ENCODE results near the gene SLC12A6. TPM values are rescaled to one million over a fixed set of nuclear protein-coding genes. Genes with fewer than 3 reads are reported as not detected.
"Not testable (repeated sequence)": the region's sequence is repeated elsewhere in the genome, so short reads cannot be mapped to it uniquely, and the experiment has no call there.

SLC12A6 gene
- total RNA-seq, 1 donor from 2014 or later, result 39.5 TPM

DNA sequence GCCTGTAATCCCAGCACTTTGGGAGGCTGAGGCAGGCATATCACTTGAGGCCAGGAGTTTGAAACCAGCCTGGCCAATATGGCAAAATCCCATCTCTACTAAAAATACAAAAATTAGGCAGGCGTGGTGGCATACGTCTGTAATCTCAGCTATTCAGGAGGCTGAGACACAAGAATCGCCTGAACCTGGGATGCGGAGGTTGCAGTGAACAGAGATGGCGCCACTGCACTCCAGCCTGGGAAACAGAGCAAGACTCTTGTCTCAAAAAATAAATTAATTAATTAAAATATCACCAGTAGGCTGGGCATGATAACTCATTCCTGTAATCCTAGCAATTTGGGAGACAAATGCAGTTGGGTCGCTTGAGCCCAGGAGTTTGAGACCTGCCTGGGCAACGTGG is 144.3 kb downstream of the SLC12A6 start:
- DNase-seq, result not testable (repeated sequence)

DNA sequence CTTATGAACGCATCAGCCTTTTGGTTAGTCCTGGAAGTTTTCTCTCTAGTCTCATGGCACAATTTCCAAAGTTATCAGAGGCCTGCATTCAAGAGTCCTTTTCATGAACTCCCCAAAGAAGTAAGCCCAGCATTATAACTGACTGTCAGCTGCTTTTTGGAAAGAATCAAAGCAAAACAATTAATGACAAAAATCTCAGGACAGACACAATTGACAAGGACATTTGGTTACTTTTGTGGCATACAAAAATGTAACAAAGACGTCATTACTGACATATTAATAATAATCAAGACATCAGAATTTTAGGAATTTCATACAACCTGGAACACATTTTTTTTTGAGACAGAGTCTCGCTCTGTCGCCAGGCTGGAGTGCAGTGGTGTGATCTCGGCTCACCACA is 148.9 kb downstream of the SLC12A6 start:
- no peak for DNase-seq

DNA sequence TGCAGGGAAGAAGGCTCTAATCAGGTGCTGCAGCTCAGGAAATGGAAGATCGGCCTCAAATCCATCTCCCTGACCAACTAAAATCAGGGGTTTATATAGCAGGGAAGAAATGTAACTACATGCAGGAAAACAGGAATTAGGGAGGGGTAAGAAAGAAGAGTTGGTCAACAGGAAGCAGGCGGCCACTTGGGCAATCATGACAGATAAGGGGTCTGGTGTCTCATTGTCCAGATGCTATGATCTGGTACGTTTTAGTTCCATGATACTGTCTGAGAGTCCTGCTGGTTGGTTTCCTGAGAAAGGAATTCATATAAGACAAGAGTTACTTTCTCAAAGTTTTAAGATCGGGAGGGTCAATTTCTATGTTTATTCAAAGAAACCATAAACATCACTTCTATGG is 151.9 kb downstream of the SLC12A6 start:
- no peak for DNase-seq

DNA sequence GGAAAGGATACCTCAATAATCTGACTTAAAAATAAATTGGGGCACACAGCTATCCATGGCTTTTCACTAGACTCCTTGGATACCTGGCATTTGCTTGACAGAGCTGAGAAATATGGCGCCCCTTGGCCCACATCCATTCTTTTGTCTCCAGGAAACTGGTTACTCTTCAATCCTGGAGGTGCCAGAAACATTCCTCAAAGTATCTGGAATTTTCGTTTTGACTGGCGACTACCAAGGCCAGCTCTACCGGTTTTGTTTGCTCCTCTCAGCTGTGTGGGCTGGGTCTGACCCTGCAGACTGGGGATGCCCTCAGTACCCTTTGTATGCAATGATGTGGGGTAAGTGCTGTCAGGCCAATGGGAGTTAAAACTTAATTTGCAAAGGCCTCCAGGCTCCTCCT is 154.6 kb downstream of the SLC12A6 start:
- no peak for DNase-seq

Small RNA genes lying within 50 kb of the gene (small RNA-seq; reads per million reads assigned to genes)
- gene MIR1233-1 (not detected), gene RF00019 (not detected)

Other genes with a start within 250 kb of the SLC12A6 start
- 21.2 TPM for gene EMC7, start 235.9 kb downstream of the SLC12A6 start, total RNA-seq
- gene PGBD4, start 235.7 kb downstream of the SLC12A6 start, total RNA-seq, result 6.2 TPM
- gene KATNBL1, start 127.7 kb downstream of the SLC12A6 start, total RNA-seq, result 117 TPM
- 128 TPM for gene EMC4, start 112.8 kb downstream of the SLC12A6 start, total RNA-seq
- 77.4 TPM for gene NOP10, start 5.4 kb upstream of the SLC12A6 start, total RNA-seq
- not detected for gene NUTM1, start 5.5 kb upstream of the SLC12A6 start, total RNA-seq
- gene LPCAT4, start 29.4 kb upstream of the SLC12A6 start, total RNA-seq, result 16.4 TPM
- gene GOLGA8A, start 100.0 kb upstream of the SLC12A6 start, total RNA-seq, result 29.6 TPM
- 39.9 TPM for gene GOLGA8B, start 245.9 kb upstream of the SLC12A6 start, total RNA-seq